ENCODE measurements around the gene TOMM7. TPM values are rescaled to one million over a fixed set of nuclear protein-coding genes. Genes with fewer than 3 reads are reported as not detected.

TOMM7 gene
- polyA plus RNA-seq, 1 of the 3 experiments (the other 2 are of a cell fraction), result 546 TPM

DNA sequence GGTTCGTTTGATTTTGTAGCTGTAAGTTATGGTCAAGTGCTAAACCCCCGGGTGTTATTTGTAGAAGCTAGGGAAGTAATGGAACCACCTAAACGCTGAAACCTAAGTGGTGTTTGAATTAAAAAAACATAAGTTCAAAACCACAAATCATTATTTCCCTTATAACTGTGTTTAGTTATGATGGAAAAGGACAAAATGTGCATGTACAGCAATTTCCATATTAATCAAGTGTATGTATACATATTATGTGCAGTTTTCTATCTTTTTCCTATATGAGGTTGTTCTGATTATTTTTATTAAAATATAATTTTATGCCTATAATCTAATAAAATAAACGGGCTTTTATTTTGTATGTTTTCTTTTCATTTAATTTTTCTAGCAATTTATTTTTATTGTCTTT, 49.8 kb downstream of the TOMM7 start:
- Histone ChIP-seq H3K4me2 (no peak overlapping the region), H3K9me2 (no peaks in the 10 kb centered on the region), H3K4me1 (ENCODE audit: control insufficient read depth in 1 of 2, insufficient read depth in 2 of 2, low read depth in 1 of 2, low read length in 1 of 2) (no peaks in the 10 kb centered on the region), H3K79me2 (ENCODE audit: insufficient read depth) (no peaks in the 10 kb centered on the region), H3F3A (replicated peaks; ENCODE audit: insufficient read depth) (no peaks in the 10 kb centered on the region), H3K27me3 (ENCODE audit: insufficient read depth) (peaks cover 15% of the 10 kb centered on the region; the same call in 1 of the 2 replicates), H4K20me1 (ENCODE audit: insufficient read depth) (no peaks in the 10 kb centered on the region), H3K4me3 (ENCODE audit: low read depth in 2 of 2, low read length in 1 of 2) (no peak overlapping the region), H2AFZ (ENCODE audit: low read depth) (no peak overlapping the region), H3K9ac (no peak overlapping the region), H3K36me3 (replicated peaks in 1 of 2; ENCODE audit: control insufficient read depth in 1 of 2, insufficient read depth in 2 of 2, low read length in 1 of 2) (no peaks in the 10 kb centered on the region), H3K9me3 (no peaks in the 10 kb centered on the region), H3K27ac (ENCODE audit: low read depth in 2 of 2, low read length in 1 of 2) (no peak overlapping the region)
- ChIA-PET POLR2A (no interaction called here), CTCF (interaction anchor here (3.6 kb wide), 1 partner anchor 9 kb away, joined by 14 read pairs; no protein-coding TSS in a partner anchor)
- TF ChIP-seq, protein P1, sequence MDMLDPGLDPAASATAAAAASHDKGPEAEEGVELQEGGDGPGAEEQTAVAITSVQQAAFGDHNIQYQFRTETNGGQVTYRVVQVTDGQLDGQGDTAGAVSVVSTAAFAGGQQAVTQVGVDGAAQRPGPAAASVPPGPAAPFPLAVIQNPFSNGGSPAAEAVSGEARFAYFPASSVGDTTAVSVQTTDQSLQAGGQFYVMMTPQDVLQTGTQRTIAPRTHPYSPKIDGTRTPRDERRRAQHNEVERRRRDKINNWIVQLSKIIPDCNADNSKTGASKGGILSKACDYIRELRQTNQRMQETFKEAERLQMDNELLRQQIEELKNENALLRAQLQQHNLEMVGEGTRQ (IDR thresholded peaks at IDR 0.05; ENCODE audit: borderline replicate concordance, low read depth, low read length), result no peak
- no peak for TF ChIP-seq YY1 (IDR thresholded peaks at IDR 0.05; ENCODE audit: low read depth)
- no peak for TF ChIP-seq SMC3 (IDR thresholded peaks at IDR 0.05; ENCODE audit: low read depth, low read length)
- no peak for TF ChIP-seq JUND (IDR thresholded peaks at IDR 0.05)
- TF ChIP-seq RAD21 (IDR thresholded peaks at IDR 0.05; ENCODE audit: low read length), result no peak
- no peak for TF ChIP-seq CHD2 (IDR thresholded peaks at IDR 0.05; ENCODE audit: low read length, partially characterized antibody)
- TF ChIP-seq, protein P2, sequence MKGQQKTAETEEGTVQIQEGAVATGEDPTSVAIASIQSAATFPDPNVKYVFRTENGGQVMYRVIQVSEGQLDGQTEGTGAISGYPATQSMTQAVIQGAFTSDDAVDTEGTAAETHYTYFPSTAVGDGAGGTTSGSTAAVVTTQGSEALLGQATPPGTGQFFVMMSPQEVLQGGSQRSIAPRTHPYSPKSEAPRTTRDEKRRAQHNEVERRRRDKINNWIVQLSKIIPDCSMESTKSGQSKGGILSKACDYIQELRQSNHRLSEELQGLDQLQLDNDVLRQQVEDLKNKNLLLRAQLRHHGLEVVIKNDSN (IDR thresholded peaks at IDR 0.05; ENCODE audit: borderline replicate concordance, low read depth), result no peak
- TF ChIP-seq, protein P3, sequence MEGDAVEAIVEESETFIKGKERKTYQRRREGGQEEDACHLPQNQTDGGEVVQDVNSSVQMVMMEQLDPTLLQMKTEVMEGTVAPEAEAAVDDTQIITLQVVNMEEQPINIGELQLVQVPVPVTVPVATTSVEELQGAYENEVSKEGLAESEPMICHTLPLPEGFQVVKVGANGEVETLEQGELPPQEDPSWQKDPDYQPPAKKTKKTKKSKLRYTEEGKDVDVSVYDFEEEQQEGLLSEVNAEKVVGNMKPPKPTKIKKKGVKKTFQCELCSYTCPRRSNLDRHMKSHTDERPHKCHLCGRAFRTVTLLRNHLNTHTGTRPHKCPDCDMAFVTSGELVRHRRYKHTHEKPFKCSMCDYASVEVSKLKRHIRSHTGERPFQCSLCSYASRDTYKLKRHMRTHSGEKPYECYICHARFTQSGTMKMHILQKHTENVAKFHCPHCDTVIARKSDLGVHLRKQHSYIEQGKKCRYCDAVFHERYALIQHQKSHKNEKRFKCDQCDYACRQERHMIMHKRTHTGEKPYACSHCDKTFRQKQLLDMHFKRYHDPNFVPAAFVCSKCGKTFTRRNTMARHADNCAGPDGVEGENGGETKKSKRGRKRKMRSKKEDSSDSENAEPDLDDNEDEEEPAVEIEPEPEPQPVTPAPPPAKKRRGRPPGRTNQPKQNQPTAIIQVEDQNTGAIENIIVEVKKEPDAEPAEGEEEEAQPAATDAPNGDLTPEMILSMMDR (IDR thresholded peaks at IDR 0.05), result no peak
- TF ChIP-seq, protein P4, sequence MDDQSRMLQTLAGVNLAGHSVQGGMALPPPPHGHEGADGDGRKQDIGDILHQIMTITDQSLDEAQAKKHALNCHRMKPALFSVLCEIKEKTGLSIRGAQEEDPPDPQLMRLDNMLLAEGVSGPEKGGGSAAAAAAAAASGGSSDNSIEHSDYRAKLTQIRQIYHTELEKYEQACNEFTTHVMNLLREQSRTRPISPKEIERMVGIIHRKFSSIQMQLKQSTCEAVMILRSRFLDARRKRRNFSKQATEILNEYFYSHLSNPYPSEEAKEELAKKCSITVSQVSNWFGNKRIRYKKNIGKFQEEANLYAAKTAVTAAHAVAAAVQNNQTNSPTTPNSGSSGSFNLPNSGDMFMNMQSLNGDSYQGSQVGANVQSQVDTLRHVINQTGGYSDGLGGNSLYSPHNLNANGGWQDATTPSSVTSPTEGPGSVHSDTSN (IDR thresholded peaks at IDR 0.05), result no peak
- no peak for TF ChIP-seq GATA2 (CRISPR knock-in tag; IDR thresholded peaks at IDR 0.05)
- TF ChIP-seq, protein P5, sequence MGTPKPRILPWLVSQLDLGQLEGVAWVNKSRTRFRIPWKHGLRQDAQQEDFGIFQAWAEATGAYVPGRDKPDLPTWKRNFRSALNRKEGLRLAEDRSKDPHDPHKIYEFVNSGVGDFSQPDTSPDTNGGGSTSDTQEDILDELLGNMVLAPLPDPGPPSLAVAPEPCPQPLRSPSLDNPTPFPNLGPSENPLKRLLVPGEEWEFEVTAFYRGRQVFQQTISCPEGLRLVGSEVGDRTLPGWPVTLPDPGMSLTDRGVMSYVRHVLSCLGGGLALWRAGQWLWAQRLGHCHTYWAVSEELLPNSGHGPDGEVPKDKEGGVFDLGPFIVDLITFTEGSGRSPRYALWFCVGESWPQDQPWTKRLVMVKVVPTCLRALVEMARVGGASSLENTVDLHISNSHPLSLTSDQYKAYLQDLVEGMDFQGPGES (IDR thresholded peaks at IDR 0.05; ENCODE audit: low read depth, low read length), result no peak
- TF ChIP-seq MEF2A (IDR thresholded peaks at IDR 0.05; ENCODE audit: borderline replicate concordance, low read depth), result no peak
- DNase-seq, result no peak
- WGBS (ENCODE audit: low lambda C conversion rate), result 2% methylated on average over 4 of the region's 4 CpGs
